IMR-90 (cell line): ENCODE data around the gene LCN12. TPM values are rescaled to one million over a fixed set of nuclear protein-coding genes. Genes with fewer than 3 reads are reported as not detected.

Experiments
- ATAC-seq: fragments of 200-7000 bp; cut with Tn5 transposase; 2 replicates; pipeline ENCODE4 v1.9.1; 2020; ENCODE audit warnings: low read depth, mild to moderate bottlenecking, moderate library complexity
- BruUV-seq: library from RNA; stranded (reverse); fragments of 400-500 nt; replicated peaks from 2 replicates; lab custom pipeline; 2021; lab: Mats Ljungman, UMichigan
- CTCF ChIA-PET: fragments of 300-600 bp; formaldehyde crosslinking; extraction: SDS; loops from one replicate; lab custom pipeline; 2021; ENCODE audit warnings: antibody characterized with exemption; lab: Yijun Ruan, JAX
- POLR2A ChIA-PET: fragments of 300-600 bp; sonication (Branson Sonifier 250); formaldehyde crosslinking; loops from one replicate; lab custom pipeline; 2022; ENCODE audit warnings: antibody characterized with exemption; ENCODE audit not compliant: unreplicated experiment; lab: Charles Lee
- DNase-seq: peaks from one replicate; pipeline ENCODE4 v3.0.0; 2013
- H2AFZ ChIP-seq: replicated peaks from 2 replicates; pipeline ENCODE3; 2013; ENCODE audit warnings: low read length, mild to moderate bottlenecking; ENCODE audit not compliant: poor library complexity
- H2AK5ac ChIP-seq: 2 replicates; pipeline ENCODE4 v1.6.1; 2013; ENCODE audit warnings: low read depth, low read length, inconsistent platforms
- H2AK9ac ChIP-seq: replicated peaks from 2 replicates; pipeline ENCODE3; 2013; ENCODE audit warnings: mild to moderate bottlenecking, low read depth, low read length, moderate library complexity; ENCODE audit not compliant: poor library complexity
- H2BK120ac ChIP-seq: 2 replicates; pipeline ENCODE4 v1.6.1; 2013; ENCODE audit warnings: low read depth, low read length, inconsistent platforms
- H2BK15ac ChIP-seq: 3 replicates; pipeline ENCODE4 v1.6.1; 2013; ENCODE audit warnings: low read depth, low read length, inconsistent platforms
- H2BK20ac ChIP-seq: 2 replicates; pipeline ENCODE4 v1.6.1; 2013; ENCODE audit warnings: low read depth, mild to moderate bottlenecking, inconsistent platforms, low read length, moderate library complexity
- H2BK5ac ChIP-seq: 2 replicates; pipeline ENCODE4 v1.6.1; 2013; ENCODE audit warnings: mild to moderate bottlenecking, low read depth, low read length, inconsistent platforms; ENCODE audit not compliant: poor library complexity, severe bottlenecking
- H3K14ac ChIP-seq: replicated peaks from 2 replicates; pipeline ENCODE4 v1.6.1; 2013; ENCODE audit warnings: low read depth, low read length, inconsistent platforms
- H3K18ac ChIP-seq: 2 replicates; pipeline ENCODE4 v1.6.1; 2013; ENCODE audit warnings: low read depth, low read length, control low read depth
- H3K23ac ChIP-seq: 2 replicates; pipeline ENCODE4 v1.6.1; 2013; ENCODE audit warnings: low read depth, low read length, inconsistent platforms
- H3K27ac ChIP-seq: 2 replicates; pipeline ENCODE4 v1.5.1; 2013; ENCODE audit warnings: mild to moderate bottlenecking, control low read depth, low read length; ENCODE audit not compliant: insufficient read depth
- H3K27me3 ChIP-seq: 2 replicates; pipeline ENCODE4 v1.6.1; 2013; ENCODE audit warnings: low read length; ENCODE audit not compliant: control insufficient read depth, insufficient read depth
- H3K36me3 ChIP-seq: 2 replicates; pipeline ENCODE4 v1.6.1; 2013; ENCODE audit warnings: low read length, mixed read lengths; ENCODE audit not compliant: control insufficient read depth, insufficient read depth
- H3K4ac ChIP-seq: 2 replicates; pipeline ENCODE4 v1.6.1; 2013; ENCODE audit warnings: low read depth, low read length, inconsistent platforms
- H3K4me1 ChIP-seq: 2 replicates; pipeline ENCODE4 v1.6.1; 2013; ENCODE audit warnings: low read length, mixed read lengths; ENCODE audit not compliant: control insufficient read depth, insufficient read depth
- H3K4me2 ChIP-seq: 2 replicates; pipeline ENCODE4 v1.6.1; 2013; ENCODE audit warnings: low read depth, mild to moderate bottlenecking, control low read depth, low read length, moderate library complexity
- H3K4me3 ChIP-seq: 2 replicates; pipeline ENCODE4 v1.5.1; 2013; ENCODE audit warnings: low read depth, mild to moderate bottlenecking, control low read depth, low read length, moderate library complexity; ENCODE audit not compliant: insufficient read depth
- H3K56ac ChIP-seq: 2 replicates; pipeline ENCODE4 v1.6.1; 2013; ENCODE audit warnings: low read length, inconsistent platforms; ENCODE audit not compliant: insufficient read depth; ENCODE audit errors: extremely low read depth
- H3K79me1 ChIP-seq, 2 experiments: 2 replicates each; pipeline ENCODE4 v1.6.1; 2013; ENCODE audit warnings: low read length in 2 of 2, inconsistent platforms in 1 of 2, low read depth in 1 of 2
- H3K9ac ChIP-seq: 2 replicates; pipeline ENCODE4 v1.6.1; 2013; ENCODE audit warnings: low read depth, low read length, control low read depth
- H3K9me1 ChIP-seq: 2 replicates; pipeline ENCODE4 v1.6.1; 2013; ENCODE audit warnings: low read length, inconsistent platforms; ENCODE audit not compliant: insufficient read depth
- H3K9me3 ChIP-seq: 2 replicates; pipeline ENCODE4 v1.6.1; 2013; ENCODE audit warnings: low read length; ENCODE audit not compliant: control insufficient read depth, insufficient read depth
- H4K20me1 ChIP-seq: 2 replicates; pipeline ENCODE4 v1.6.1; 2013; ENCODE audit warnings: low read length, inconsistent platforms; ENCODE audit not compliant: insufficient read depth
- H4K5ac ChIP-seq: 2 replicates; pipeline ENCODE4 v1.6.1; 2013; ENCODE audit warnings: mild to moderate bottlenecking, low read depth, low read length, control low read depth
- H4K8ac ChIP-seq, 2 experiments: 2 replicates each; pipeline ENCODE4 v1.6.1; 2013; ENCODE audit warnings: low read depth in 2 of 2, low read length in 2 of 2, control low read depth in 1 of 2, inconsistent platforms in 1 of 2
- H4K91ac ChIP-seq: 2 replicates; pipeline ENCODE4 v1.6.1; 2013; ENCODE audit warnings: low read depth, low read length, inconsistent platforms; ENCODE audit not compliant: insufficient read depth
- CEBPB ChIP-seq: IDR thresholded peaks from 2 replicates; pipeline ENCODE4 v1.6.1; 2012; ENCODE audit warnings: low read depth, low read length, improper control_type of control experiment
- ELK1 ChIP-seq: fragments of 150-350 bp; IDR thresholded peaks from 2 replicates; pipeline ENCODE4 v1.6.1; 2016; ENCODE audit warnings: low read depth, mild to moderate bottlenecking, low read length, moderate library complexity, borderline replicate concordance
- MAFK ChIP-seq: IDR thresholded peaks from 2 replicates; pipeline ENCODE4 v1.6.1; 2012; ENCODE audit warnings: low read depth, low read length, improper control_type of control experiment
- MAZ ChIP-seq: IDR thresholded peaks from 2 replicates; pipeline ENCODE4 v1.6.1; 2012; ENCODE audit warnings: low read depth, mild to moderate bottlenecking, low read length, improper control_type of control experiment, moderate library complexity, borderline replicate concordance
- MXI1 ChIP-seq: IDR thresholded peaks from 2 replicates; pipeline ENCODE4 v1.6.1; 2012; ENCODE audit warnings: low read depth, mild to moderate bottlenecking, low read length, moderate library complexity, borderline replicate concordance
- RCOR1 ChIP-seq: IDR thresholded peaks from 2 replicates; pipeline ENCODE4 v1.6.1; 2012; ENCODE audit warnings: mild to moderate bottlenecking, low read length, improper control_type of control experiment; ENCODE audit not compliant: insufficient replicate concordance
- WGBS, 2 experiments: methylation state at CpG; one replicate each; pipeline versions ENCODE4 v1.1.5 to v1.1.7; 2013; ENCODE audit warnings: missing lambda C conversion rate in 2 of 2; ENCODE audit not compliant: insufficient read length in 1 of 2; ENCODE audit errors: extremely low coverage in 2 of 2; 5-methylcytosine and 5-hydroxymethylcytosine counted together
- dilution Hi-C: fragments of 300-500 bp; cut with HindIII; formaldehyde crosslinking; loops from one replicate; pipeline ENCODE4 v1.14.3; 2018; ENCODE audit warnings: low sequenced_read_pairs; ENCODE audit not compliant: unreplicated experiment
- in situ Hi-C: fragments of 300-500 bp; cut with MboI; formaldehyde crosslinking; loops from 3 replicates; pipeline ENCODE4 v1.14.3; 2019; ENCODE audit warnings: low sequenced_read_pairs, inconsistent platforms, mixed read lengths
- intact Hi-C: fragments of 100-400 bp; cut with micrococcal nuclease; formaldehyde crosslinking; loops from 2 replicates; pipeline ENCODE4 v1.10.0; 2022
- polyA plus RNA-seq, 3 experiments: library from polyadenylated mRNA; depleted of rRNA; stranded (reverse); fragments of >200 nt; gene quantifications; 2 replicates each; pipeline ENCODE4 v1.2.3, GENCODE V29; 2012; ENCODE audit warnings: low replicate concordance in 1 of 3
- total RNA-seq: library from RNA; depleted of rRNA; stranded (reverse); fragments of >200 nt; gene quantifications from 2 replicates; pipeline ENCODE4 v1.2.3, GENCODE V29; 2012

The LCN12 gene
- total and polyA plus RNA-seq, 2 of the 4 experiments (the other 2 are of a cell fraction) = 0.12 TPM; not detected in 1

DNA sequence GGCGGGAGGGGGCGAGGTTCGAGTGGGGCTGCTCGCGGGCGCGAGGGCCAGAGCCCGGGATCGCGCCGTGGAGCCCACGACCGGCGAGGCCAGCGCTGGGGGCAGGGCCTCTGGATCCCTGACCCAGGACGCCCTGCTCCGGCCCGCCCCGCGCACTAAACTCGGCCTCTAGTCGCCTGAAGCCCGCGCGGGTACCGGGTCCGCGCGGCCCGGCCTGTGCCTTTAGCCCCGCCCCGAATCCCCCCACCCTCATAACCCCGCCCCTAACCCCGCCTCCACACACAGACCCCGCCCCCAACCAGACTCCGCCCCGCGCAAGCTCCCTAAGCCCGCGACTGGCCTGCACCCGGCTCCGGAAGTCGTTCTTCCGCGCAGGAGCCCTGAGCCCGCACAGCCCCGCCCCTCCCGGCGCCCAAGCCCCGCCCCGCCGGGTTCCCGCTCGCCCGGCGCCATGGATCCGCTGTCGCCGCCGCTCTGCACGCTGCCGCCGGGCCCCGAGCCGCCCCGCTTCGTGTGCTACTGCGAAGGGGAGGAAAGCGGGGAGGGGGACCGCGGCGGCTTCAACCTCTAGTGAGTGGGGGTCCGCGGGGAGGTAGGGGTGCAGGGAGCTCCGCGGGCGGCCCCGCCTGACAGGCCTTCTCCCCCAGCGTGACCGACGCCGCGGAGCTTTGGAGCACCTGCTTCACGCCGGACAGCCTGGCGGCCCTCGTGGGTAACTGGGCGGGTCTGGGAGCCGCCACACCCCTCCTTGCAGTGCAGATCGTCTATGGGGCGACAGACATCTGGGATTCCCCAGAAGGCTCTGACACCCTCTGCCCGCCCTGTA is 40.1 kb downstream of the LCN12 start, which contains the start of gene PAXX:
PAXX (plus strand) TSS at position 430 of the 826 bp plus-strand sequence; CDS start at position 452, 22 bp downstream.
- Histone ChIP-seq H3K27ac (peak within 1 kb of the TSS; percentile 67; the same call in 1 of the 2 replicates), H4K20me1 (no peaks in the 10 kb centered on the region; the same call in 1 of the 2 replicates), H3K9me3 (peaks cover 6% of the 10 kb centered on the region), H3K56ac (no peak within 1 kb of the TSS), H2AFZ (peak within 1 kb of the TSS; percentile 93), H3K18ac (no peak within 1 kb of the TSS), H3K9ac (peak within 1 kb of the TSS; percentile 46), H3K14ac (peak within 1 kb of the TSS; percentile 66), H3K36me3 (peaks cover 5% of the 10 kb centered on the region; the same call in 1 of the 2 replicates), H3K9me1 (peaks cover 3% of the 10 kb centered on the region; the same call in 1 of the 2 replicates), H2BK20ac (no peak within 1 kb of the TSS), H3K4me3 (peak within 1 kb of the TSS; percentile 58), H3K27me3 (peaks cover 15% of the 10 kb centered on the region), H4K8ac (peak within 1 kb of the TSS; percentile 56 to 88; a peak in 3 of 4 replicates), H2BK120ac (0 out of 2 replicates have a peak within 1 kb of the TSS, but pooled peaks have one; percentile 30), H3K4me2 (peak within 1 kb of the TSS; percentile 67), H3K4me1 (peaks cover 18% of the 10 kb centered on the region), H4K91ac (peak within 1 kb of the TSS; percentile 26; the same call in 1 of the 2 replicates), H2BK15ac (no peak within 1 kb of the TSS), H2AK9ac (peak within 1 kb of the TSS; percentile 95), H4K5ac (peak within 1 kb of the TSS; percentile 82), H3K23ac (peak within 1 kb of the TSS; percentile 7), H3K79me1 (peaks cover 6 to 16% of the 10 kb centered on the region in 2 experiments; a peak in 3 of 4 replicates), H3K4ac (peak within 1 kb of the TSS; percentile 77), H2BK5ac (peak within 1 kb of the TSS; percentile 28), H2AK5ac (peak within 1 kb of the TSS; percentile 93)
- BruUV-seq = TSS peak; percentile 66
- DNase-seq (peak; percentile 82), ATAC-seq (peak; percentile 99)
- TF ChIP-seq ELK1 = no peak
- peak; percentile 72; the same call in 1 of the 2 replicates for TF ChIP-seq MXI1
- TF ChIP-seq MAFK = no peak
- TF ChIP-seq CEBPB = no peak
- peak; percentile 51; the same call in 1 of the 2 replicates for TF ChIP-seq MAZ
- no peak for TF ChIP-seq RCOR1
- ChIA-PET CTCF (interaction anchor here (1.6 kb wide), 1 partner anchor 37 kb away, joined by 7 read pairs; no protein-coding TSS in a partner anchor), POLR2A (no interaction called here)
- dilution Hi-C loops = no loop called here
- WGBS, 2 experiments = 0% methylated on average over 10 of the region's 92 CpGs; no CpG with 5 or more reads in 1 of the 2 experiments
- intact Hi-C loops = no loop called here
- in situ Hi-C loops = no loop called here
